GM18861 (cell line): ENCODE results near the gene OBSCN.

ENCODE experiments used
- ATAC-seq: cut with Tn5 transposase; IDR thresholded peaks from one replicate; pipeline ENCODE4 v1.9.1; 2021; ENCODE audit not compliant: unreplicated experiment

The OBSCN gene

GRCh38 chr1:228350831-228351781 is 143.3 kb downstream of the OBSCN start:
- no peak for ATAC-seq

- ATAC-seq: no peak
Measured at GRCh38 chr1:228351850-228352249, 144.0 kb downstream of the OBSCN start.

GRCh38 chr1:228352677-228353481 is 145.0 kb downstream of the OBSCN start:
- no peak for ATAC-seq

DNA sequence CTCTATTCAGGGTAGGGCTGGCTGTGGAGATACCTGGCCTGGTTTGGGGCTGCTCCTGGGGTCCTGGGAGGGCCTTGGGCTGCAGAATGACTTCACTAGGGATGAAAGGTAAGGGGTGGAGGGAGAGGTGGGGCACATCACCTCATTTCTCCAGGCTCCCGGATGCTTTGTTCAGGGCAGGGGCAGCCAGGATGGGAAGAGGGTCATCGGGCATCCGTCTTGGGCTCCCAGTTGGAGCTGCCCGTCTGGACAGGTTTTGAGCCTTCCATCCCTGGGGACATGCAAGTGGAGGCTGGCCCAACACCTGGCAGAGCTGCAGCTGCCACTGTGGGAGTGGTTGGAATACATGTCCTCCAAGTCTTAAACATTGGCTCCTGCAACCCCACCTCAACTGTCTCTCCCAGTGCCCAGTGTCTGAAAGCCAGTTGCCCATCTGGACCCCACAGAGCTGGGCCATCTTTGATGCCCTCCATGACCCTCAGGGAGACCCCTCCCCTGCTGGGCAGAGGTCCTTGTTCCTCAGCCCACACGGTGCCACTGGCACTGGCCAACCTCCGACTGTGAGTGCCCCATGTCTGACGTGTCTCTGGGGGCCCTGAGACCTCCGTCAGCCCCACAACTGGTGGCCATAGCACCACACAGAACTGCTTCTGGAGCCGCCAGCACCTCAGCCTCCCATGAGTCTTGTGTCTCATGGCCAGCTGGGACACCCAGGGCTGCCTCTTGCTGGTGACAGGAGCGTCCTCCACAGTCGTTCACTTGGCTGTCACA is 145.9 kb downstream of the OBSCN start:
- no peak for ATAC-seq

- no peak for ATAC-seq
Measured at GRCh38 chr1:228354390-228355320, 146.8 kb downstream of the OBSCN start.

DNA sequence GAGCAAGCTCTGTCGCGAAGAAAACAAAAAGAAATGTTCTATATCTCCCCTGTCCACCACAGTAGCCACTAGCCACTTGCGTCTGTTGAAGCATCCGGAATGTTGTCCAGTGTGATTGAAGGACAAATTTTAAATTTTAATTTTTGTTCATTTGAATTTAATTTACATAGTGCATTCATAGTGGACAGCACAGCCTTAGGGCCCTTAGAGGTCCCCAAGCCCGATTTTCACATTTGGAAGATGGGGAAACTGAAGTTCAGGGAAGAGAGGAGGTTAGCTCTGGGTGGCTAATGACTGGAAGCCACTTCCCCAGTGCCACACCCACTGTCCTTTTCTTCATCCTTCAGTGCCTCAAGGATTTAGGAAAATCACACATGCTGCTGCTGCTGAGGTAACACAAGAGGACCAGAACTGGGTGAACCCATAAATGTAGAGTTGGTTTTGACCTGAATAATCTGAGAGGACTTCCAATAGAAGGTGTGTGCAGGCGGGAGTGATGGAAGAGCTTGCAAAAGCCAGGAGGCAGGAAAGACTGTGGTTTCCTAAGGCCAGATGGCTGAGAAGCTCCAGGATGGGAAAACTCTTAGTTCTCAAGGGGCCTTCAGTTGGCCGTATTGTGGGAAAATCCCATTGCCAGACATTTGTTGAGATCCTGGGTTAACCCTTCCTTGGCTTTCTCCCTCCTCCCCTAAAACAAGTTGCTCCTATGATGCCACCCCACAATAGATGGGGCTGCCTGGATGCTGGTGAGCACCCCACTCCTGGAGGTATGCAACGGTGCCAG is 149.2 kb downstream of the OBSCN start:
- no peak for ATAC-seq

- no peak for ATAC-seq
Measured at GRCh38 chr1:228358039-228358763, 150.4 kb downstream of the OBSCN start.

DNA sequence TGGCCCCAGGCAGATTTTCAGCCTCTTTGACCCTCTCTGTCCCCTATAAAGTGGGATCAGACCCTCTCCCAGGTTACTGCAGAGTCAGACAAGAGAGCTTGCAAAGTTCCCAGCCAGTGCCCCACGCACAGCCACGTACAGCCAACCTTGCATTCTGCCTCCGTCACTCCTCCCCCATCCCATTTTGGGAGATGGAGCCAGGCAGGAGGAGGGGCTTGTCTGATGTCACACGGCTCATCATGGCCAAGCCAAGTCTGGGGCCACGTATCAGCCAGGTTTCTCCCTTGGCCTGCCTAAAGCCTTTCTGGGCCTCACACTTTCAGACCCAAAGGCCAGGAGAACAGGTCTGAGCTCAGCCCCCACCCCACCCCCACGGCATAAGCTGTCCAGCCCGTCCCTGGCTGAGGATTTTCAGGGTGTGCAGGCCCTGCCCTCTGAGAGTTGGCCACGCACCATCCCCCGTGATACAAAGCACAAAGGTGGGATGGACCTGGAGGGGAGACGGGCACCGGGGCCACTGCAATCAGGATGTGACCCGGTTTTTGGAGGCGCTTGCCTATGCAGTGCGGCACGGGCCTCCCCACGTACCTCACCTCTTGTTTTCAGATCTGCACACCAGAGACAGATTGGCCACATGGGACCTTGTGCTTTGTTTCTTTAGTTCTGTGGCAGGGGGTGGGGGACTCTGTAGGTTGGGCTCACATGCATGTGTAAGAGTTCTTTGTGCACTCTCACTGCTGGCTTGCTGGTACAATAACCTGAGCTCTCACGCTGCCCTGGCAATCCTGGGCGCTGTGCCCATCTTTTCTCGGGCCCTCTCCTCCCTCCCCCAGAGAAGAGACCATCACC is 151.1 kb downstream of the OBSCN start:
- ATAC-seq: no peak

DNA sequence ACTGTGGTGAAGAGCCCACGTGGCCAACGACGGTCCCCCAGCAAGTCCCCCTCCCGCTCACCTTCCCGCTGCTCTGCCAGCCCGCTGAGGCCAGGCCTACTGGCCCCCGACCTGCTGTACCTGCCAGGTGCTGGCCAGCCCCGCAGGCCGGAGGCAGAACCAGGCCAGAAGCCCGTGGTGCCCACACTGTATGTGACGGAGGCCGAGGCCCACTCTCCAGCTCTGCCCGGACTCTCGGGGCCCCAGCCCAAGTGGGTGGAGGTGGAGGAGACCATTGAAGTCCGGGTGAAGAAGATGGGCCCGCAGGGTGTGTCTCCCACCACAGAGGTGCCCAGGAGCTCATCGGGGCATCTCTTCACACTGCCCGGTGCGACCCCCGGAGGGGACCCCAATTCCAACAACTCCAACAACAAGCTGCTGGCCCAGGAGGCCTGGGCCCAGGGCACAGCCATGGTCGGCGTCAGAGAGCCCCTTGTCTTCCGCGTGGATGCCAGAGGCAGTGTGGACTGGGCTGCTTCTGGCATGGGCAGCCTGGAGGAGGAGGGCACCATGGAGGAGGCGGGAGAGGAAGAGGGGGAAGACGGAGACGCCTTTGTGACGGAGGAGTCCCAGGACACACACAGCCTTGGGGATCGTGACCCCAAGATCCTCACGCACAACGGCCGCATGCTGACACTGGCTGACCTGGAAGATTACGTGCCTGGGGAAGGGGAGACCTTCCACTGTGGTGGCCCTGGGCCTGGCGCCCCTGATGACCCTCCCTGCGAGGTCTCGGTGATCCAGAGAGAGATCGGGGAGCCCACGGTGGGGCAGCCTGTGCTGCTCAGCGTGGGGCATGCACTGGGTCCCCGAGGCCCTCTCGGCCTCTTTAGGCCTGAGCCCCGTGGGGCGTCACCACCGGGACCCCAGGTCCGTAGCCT is 152.0 kb downstream of the OBSCN start:
- no peak for ATAC-seq

- no peak for ATAC-seq
Measured at GRCh38 chr1:228360533-228361313, 152.9 kb downstream of the OBSCN start.

DNA sequence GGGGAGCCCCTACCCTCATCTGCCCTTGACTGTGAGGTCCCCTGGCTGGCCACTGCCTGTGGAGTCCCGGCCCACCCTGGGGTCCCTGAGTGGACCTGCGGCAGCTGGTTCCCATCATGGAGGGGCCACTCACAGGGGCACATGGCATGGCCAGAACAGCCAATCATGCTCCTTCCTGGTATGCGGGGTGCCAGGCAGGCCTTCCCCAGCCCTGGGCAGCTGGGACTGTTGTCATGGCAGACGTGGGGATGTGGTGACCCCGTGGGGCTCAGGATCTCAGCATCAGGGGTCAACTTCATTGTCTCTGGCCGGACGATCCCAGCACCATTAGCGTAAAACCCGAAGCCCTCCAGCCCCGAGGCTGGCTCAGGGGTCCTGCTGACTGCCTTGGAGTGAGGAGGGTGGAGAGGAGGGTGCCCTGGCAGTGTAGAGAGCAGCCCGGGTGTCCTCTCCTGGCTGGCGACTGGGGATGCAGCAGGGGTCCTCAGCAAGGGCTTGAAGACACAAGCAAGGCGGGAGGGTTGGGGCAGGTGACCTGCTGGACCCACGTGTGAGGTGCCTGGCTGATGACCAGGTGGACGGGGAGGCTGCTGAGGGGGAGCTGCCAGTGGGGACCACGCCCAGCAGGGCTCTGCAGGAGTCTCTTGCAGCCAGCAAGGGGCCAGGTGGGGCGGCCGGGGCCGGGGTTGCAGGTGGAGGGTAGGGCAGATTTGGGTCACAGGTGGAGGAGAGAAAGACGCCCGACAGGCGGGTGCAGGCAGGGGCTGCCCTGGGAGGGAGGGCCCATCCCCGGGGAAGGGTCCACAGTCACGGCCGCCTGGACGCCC is 153.7 kb downstream of the OBSCN start:
- no peak for ATAC-seq

- ATAC-seq: no peak
Measured at GRCh38 chr1:228362141-228362883, 154.5 kb downstream of the OBSCN start.

DNA sequence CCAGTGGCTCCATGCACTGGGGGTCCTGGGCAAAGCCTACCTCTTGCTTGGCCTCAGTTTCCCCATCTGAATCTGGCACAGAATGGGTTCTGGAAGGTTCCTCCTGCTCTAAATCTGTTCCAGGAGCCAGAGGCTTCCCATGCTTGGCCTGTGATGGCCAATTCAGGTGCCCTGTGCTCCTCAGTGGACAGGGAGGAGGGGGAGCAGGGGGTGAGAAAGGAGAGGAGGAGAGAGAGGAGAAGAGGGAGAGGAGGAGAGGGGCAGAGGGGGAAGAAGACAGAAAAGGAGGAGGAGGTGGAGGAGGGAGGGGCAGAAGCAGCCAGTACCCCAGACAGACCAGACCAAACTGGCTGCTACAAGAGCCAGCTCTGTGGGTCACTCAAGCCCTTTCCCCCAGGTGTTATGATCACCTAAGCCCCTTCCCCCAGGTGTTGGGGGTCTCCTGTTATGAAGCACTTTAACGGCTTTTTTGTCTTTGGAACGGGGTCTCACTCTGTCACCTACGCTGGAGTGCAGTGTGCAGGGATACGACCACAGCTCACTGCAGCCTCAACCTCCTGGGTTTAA is 155.1 kb downstream of the OBSCN start:
- no peak for ATAC-seq

- no peak for ATAC-seq
Measured at GRCh38 chr1:228363686-228364067, 155.8 kb downstream of the OBSCN start.
